ENCODE measurements around the gene C19orf12. TPM values are rescaled to one million over a fixed set of nuclear protein-coding genes. Genes with fewer than 3 reads are reported as not detected.

Gene C19orf12
- total and polyA plus RNA-seq, 2 of the 13 experiments (the other 11 are each of a cell fraction or from before 2014, with no cell fraction given) = 17.7 to 34.4 TPM

- no peak overlapping the region for H2AFZ ChIP-seq (ENCODE audit: low read length)
- no TSS peak for BruUV-seq (replicated peaks)
- POLR2A ChIA-PET = no interaction called here
- H3K9ac ChIP-seq (ENCODE audit: insufficient read depth, low read depth, low read length) = no peak overlapping the region
- in situ Hi-C loops (cut with HindIII; ENCODE audit: extremely low pct_ligation_motif_present, low pct_unique_long_range_greater_than_20kb) (loop anchor here (25.0 kb wide), 1 partner anchor 931 kb away; no protein-coding TSS in a partner anchor), intact Hi-C loops (cut with micrococcal nuclease; ENCODE audit: unreplicated experiment) (no loop called here)
- WGBS (ENCODE audit: low lambda C conversion rate) = 13% methylated on average over 5 of the region's 13 CpGs
- H3K27me3 ChIP-seq (ENCODE audit: control insufficient read depth in 1 of 2, insufficient read depth in 2 of 2, low read length in 2 of 2) = peaks cover 8 to 39% of the 10 kb centered on the region in 2 experiments; a peak in 4 of 5 replicates
- H3K27ac ChIP-seq (ENCODE audit: extremely low read length, insufficient read depth, low read length) = no peak overlapping the region
- no peaks in the 10 kb centered on the region for H4K20me1 ChIP-seq (ENCODE audit: insufficient read depth, low read length)
- CTCF ChIA-PET (ENCODE audit: low intra/inter-chr PET ratio, low total read pairs) = interaction anchor here (1.2 to 1.7 kb wide), 2 partner anchors 40 to 142 kb away, joined by 3 to 8 read pairs; no protein-coding TSS in a partner anchor
- no peak for TF ChIP-seq ZFAT (CRISPR knock-in tag; conservative IDR thresholded peaks at IDR 0.05)
- no peak for TF ChIP-seq MXD3 (CRISPR knock-in tag; IDR thresholded peaks at IDR 0.05)
- TF ChIP-seq ZNF281 (CRISPR knock-in tag; IDR thresholded peaks at IDR 0.05; ENCODE audit: borderline replicate concordance) = no peak
- no peak for TF ChIP-seq BATF2 (CRISPR knock-in tag; IDR thresholded peaks at IDR 0.05)
- no peak for TF ChIP-seq ZKSCAN1 (IDR thresholded peaks at IDR 0.05; ENCODE audit: low read length)
- TF ChIP-seq FOXJ3 (CRISPR knock-in tag; IDR thresholded peaks at IDR 0.05; ENCODE audit: borderline replicate concordance) = no peak
- no peak for TF ChIP-seq ZNF260 (CRISPR knock-in tag; IDR thresholded peaks at IDR 0.05; ENCODE audit: borderline replicate concordance, low read depth)
- no peak for TF ChIP-seq ZGPAT (CRISPR knock-in tag; IDR thresholded peaks at IDR 0.05)
- no peak for TF ChIP-seq ZNF12 (CRISPR knock-in tag; IDR thresholded peaks at IDR 0.05)
- ATAC-seq (no peak), DNase-seq (ENCODE audit: low spot score) (no peak), FAIRE-seq (no peak)
- H3K9me3 ChIP-seq (ENCODE audit: low read length) = no peaks in the 10 kb centered on the region
- no peaks in the 10 kb centered on the region for H3K36me3 ChIP-seq (replicated peaks in 1 of 2; ENCODE audit: control insufficient read depth in 1 of 2, insufficient read depth in 2 of 2, low read length in 2 of 2)
- H3K4me2 ChIP-seq (ENCODE audit: low read depth, low read length) = no peak overlapping the region
- H3K4me3 ChIP-seq (replicated peaks in 1 of 3; ENCODE audit: insufficient read depth in 1 of 3, low read depth in 2 of 3, low read length in 3 of 3) = no peak overlapping the region
- no peaks in the 10 kb centered on the region for H3K79me2 ChIP-seq (ENCODE audit: insufficient read depth, low read length)
- H3K4me1 ChIP-seq (ENCODE audit: insufficient read depth, low read length) = no peaks in the 10 kb centered on the region
These were observed 16.3 kb upstream of the C19orf12 start for GRCh38 chr19:29731331-29731850.
